ENCODE data around the gene PSENEN. TPM values are rescaled to one million over a fixed set of nuclear protein-coding genes. Genes with fewer than 3 reads are reported as not detected.

The PSENEN gene
- total and polyA plus RNA-seq, 2 experiments from 2014 or later = 39.1 to 106 TPM

DNA sequence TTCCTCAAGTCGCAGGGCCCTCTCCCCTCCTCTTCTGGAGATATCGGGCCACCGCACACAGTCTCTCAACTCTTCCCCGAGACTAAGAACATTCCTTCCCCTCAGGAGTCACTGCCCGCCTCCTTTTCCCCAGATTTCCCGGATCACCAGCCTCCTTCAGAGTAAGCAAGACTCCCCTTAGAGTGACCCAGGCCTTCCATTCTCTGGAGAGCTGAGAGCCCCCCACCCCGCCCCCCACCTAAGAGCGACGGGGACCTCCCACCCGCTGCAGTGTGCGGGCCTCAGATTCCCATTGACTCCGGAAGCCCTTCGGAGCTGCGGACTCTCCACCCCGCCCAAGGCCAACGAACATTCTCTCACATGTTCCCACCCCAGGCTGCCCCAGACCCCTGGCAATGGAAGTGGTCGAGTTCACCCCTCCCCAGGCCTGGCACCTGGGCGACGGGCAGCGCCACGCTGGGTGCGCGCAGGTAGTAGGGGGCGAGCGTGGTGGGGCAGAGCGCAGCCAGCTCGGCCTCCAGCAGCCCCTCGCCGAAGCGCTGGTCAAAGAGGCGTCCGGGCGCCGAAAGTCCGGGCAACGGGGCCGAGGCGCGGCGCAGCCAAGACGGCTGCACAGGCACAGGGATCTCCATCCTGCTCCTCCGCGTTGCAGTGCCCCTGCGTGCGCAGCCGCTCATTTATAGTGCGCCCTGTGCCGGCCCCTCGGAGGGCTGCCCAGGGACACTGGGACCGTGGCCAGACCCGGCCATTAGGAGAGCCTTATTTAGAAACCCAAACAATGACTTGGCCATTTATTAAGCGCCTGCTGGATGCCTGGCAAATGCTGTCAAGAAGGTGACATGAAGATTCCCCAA is 11.2 kb downstream of the PSENEN start, which contains the start of gene HSPB6:
HSPB6 (minus strand) TSS at position 653 of the 854 bp plus-strand sequence; CDS start at position 632, 21 bp downstream.
- peaks cover 28% of the 10 kb centered on the region for H3K4me1 ChIP-seq (ENCODE audit: insufficient read depth)
- H3K9me3 ChIP-seq (ENCODE audit: low read depth) = no peaks in the 10 kb centered on the region
- DNase-seq (ENCODE audit: low spot score) = peak; percentile 75
- H3K79me2 ChIP-seq = peaks cover 26% of the 10 kb centered on the region
- no peaks in the 10 kb centered on the region for H3K9me2 ChIP-seq (replicated peaks; ENCODE audit: insufficient read depth)
- H3K36me3 ChIP-seq (replicated peaks; ENCODE audit: insufficient read depth, low read depth) = no peaks in the 10 kb centered on the region
- H4K20me1 ChIP-seq (ENCODE audit: insufficient read depth, poor library complexity, severe bottlenecking) = no peaks in the 10 kb centered on the region
- H3K4me2 ChIP-seq = peak within 1 kb of the TSS; percentile 74
- H3K27me3 ChIP-seq = peaks cover 2% of the 10 kb centered on the region
- H3K27ac ChIP-seq = peak within 1 kb of the TSS; percentile 97
- H2AFZ ChIP-seq = no peak within 1 kb of the TSS
- WGBS (ENCODE audit: low lambda C conversion rate, missing lambda C conversion rate) = 18% methylated on average over 30 of the region's 52 CpGs
- TF ChIP-seq EZH2 (IDR thresholded peaks at IDR 0.05; ENCODE audit: borderline replicate concordance) (peak; percentile 31), EZH2phosphoT487 (IDR thresholded peaks at IDR 0.05; ENCODE audit: low read depth, severe bottlenecking, unreplicated experiment) (no peak)
- TF ChIP-seq, protein P1, sequence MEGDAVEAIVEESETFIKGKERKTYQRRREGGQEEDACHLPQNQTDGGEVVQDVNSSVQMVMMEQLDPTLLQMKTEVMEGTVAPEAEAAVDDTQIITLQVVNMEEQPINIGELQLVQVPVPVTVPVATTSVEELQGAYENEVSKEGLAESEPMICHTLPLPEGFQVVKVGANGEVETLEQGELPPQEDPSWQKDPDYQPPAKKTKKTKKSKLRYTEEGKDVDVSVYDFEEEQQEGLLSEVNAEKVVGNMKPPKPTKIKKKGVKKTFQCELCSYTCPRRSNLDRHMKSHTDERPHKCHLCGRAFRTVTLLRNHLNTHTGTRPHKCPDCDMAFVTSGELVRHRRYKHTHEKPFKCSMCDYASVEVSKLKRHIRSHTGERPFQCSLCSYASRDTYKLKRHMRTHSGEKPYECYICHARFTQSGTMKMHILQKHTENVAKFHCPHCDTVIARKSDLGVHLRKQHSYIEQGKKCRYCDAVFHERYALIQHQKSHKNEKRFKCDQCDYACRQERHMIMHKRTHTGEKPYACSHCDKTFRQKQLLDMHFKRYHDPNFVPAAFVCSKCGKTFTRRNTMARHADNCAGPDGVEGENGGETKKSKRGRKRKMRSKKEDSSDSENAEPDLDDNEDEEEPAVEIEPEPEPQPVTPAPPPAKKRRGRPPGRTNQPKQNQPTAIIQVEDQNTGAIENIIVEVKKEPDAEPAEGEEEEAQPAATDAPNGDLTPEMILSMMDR (IDR thresholded peaks at IDR 0.05; ENCODE audit: poor library complexity) = no peak
- peak within 1 kb of the TSS; percentile 28 for H3K4me3 ChIP-seq

DNA sequence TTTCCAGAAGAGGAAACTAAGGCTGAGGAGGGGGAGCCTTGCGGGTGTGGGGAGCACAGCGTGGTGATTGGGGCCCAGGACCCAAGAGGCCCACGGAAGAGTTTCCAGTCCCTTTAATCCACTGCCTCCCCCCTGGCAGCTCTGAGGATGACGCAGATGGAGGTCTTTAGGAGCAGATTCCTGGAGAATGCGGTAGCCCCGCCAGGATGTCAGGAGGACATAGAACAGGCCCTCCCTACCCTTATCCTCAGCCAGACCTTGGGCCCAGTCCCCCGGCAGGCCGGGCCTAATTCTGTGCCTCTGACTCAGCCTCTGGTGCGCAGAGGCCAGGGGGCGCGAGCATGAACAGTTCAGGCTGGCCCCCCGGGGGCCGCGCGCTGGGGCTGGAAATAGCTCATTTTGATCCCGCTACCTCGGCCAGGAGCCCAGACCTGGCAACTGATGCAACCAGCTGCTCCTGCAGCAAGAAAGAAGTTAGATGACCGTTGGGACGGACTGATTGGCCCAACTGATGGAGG is 11.8 kb downstream of the PSENEN start:
- WGBS (ENCODE audit: low lambda C conversion rate, missing lambda C conversion rate) = 11% methylated on average over 18 of the region's 19 CpGs
- H3K4me1 ChIP-seq (ENCODE audit: insufficient read depth) = peaks cover 28% of the 10 kb centered on the region
- H2AFZ ChIP-seq = no peak overlapping the region
- H3K4me3 ChIP-seq = no peak overlapping the region
- TF ChIP-seq EZH2phosphoT487 (IDR thresholded peaks at IDR 0.05; ENCODE audit: low read depth, severe bottlenecking, unreplicated experiment) (no peak), EZH2 (IDR thresholded peaks at IDR 0.05; ENCODE audit: borderline replicate concordance) (no peak)
- TF ChIP-seq, protein P1 (IDR thresholded peaks at IDR 0.05; ENCODE audit: poor library complexity) = no peak
- peaks cover 2% of the 10 kb centered on the region for H3K27me3 ChIP-seq
- H3K27ac ChIP-seq = peak overlapping the region; percentile 97
- no peaks in the 10 kb centered on the region for H3K9me2 ChIP-seq (replicated peaks; ENCODE audit: insufficient read depth)
- H3K9me3 ChIP-seq (ENCODE audit: low read depth) = no peaks in the 10 kb centered on the region
- DNase-seq (ENCODE audit: low spot score) = peak; percentile 92
- no peaks in the 10 kb centered on the region for H4K20me1 ChIP-seq (ENCODE audit: insufficient read depth, poor library complexity, severe bottlenecking)
- H3K4me2 ChIP-seq = peak overlapping the region; percentile 74
- peaks cover 22% of the 10 kb centered on the region for H3K79me2 ChIP-seq
- H3K36me3 ChIP-seq (replicated peaks; ENCODE audit: insufficient read depth, low read depth) = no peaks in the 10 kb centered on the region

DNA sequence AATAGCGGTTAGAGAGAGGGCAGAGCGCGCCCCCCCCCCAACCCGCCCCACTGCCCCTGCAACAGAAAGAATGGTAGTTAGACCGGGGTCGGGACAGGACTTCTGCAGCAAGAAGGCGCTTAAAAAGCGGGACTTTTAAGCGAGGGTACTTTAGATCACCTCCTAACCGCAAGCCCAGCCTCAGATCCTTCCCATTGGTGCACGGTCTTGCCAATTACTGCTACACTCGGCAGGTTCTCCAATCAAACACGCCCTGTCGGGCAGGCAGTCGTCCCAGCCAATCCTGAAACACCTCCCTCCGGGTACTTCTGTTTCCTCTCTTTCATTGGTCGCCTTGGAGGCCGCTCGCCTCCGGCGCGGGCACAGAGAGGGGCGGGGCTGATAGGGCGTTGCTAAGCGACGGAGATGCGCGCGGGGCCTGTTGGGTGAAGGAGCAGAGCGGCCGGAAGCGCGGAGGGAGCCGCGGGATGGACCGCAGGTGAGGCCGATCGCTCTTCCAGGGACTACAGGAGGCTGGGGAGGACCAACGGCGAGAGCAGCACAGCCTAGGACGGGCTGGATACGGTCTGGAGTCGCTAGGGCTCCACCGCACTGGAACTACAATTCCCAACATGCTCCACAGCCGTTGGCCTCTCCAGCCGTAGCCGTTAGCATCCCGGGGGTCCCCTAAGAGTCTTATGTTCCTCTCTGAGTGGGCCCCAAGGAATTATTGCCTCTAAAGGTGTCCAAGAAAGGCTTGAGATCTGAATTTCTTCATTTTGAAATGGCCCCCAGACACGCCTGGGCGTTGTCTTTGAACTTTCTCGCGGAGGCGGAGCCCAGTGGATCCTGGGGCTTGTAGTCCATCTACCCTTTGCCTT is 12.5 kb downstream of the PSENEN start, which contains the start of gene PROSER3:
PROSER3 (plus strand) TSS at position 428 of the 860 bp plus-strand sequence; CDS start at position 468, 40 bp downstream.
- Histone ChIP-seq H4K20me1 (ENCODE audit: insufficient read depth, poor library complexity, severe bottlenecking) (no peaks in the 10 kb centered on the region), H3K4me2 (peak within 1 kb of the TSS; percentile 77), H3K27ac (peak within 1 kb of the TSS; percentile 97), H3K9me2 (replicated peaks; ENCODE audit: insufficient read depth) (no peaks in the 10 kb centered on the region), H3K36me3 (replicated peaks; ENCODE audit: insufficient read depth, low read depth) (no peaks in the 10 kb centered on the region), H3K79me2 (peaks cover 22% of the 10 kb centered on the region), H3K27me3 (peaks cover 2% of the 10 kb centered on the region), H3K4me1 (ENCODE audit: insufficient read depth) (peaks cover 28% of the 10 kb centered on the region), H3K9me3 (ENCODE audit: low read depth) (no peaks in the 10 kb centered on the region), H3K4me3 (peak within 1 kb of the TSS; percentile 43), H2AFZ (peak within 1 kb of the TSS; percentile 58)
- peak; percentile 98 for DNase-seq (ENCODE audit: low spot score)
- WGBS (ENCODE audit: low lambda C conversion rate, missing lambda C conversion rate) = under 1% methylated on average over 52 of the region's 53 CpGs
- TF ChIP-seq, protein P1 (IDR thresholded peaks at IDR 0.05; ENCODE audit: poor library complexity) = no peak
- TF ChIP-seq EZH2 (IDR thresholded peaks at IDR 0.05; ENCODE audit: borderline replicate concordance) (no peak), EZH2phosphoT487 (IDR thresholded peaks at IDR 0.05; ENCODE audit: low read depth, severe bottlenecking, unreplicated experiment) (no peak)
